GM04504 (cell line): ENCODE results near the gene MPEG1.

Experiments
- DNase-seq: peaks from one replicate; pipeline ENCODE4 v3.0.0-alpha.2; 2012; ENCODE audit warnings: low read depth

The MPEG1 gene, protein sequence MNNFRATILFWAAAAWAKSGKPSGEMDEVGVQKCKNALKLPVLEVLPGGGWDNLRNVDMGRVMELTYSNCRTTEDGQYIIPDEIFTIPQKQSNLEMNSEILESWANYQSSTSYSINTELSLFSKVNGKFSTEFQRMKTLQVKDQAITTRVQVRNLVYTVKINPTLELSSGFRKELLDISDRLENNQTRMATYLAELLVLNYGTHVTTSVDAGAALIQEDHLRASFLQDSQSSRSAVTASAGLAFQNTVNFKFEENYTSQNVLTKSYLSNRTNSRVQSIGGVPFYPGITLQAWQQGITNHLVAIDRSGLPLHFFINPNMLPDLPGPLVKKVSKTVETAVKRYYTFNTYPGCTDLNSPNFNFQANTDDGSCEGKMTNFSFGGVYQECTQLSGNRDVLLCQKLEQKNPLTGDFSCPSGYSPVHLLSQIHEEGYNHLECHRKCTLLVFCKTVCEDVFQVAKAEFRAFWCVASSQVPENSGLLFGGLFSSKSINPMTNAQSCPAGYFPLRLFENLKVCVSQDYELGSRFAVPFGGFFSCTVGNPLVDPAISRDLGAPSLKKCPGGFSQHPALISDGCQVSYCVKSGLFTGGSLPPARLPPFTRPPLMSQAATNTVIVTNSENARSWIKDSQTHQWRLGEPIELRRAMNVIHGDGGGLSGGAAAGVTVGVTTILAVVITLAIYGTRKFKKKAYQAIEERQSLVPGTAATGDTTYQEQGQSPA

DNA sequence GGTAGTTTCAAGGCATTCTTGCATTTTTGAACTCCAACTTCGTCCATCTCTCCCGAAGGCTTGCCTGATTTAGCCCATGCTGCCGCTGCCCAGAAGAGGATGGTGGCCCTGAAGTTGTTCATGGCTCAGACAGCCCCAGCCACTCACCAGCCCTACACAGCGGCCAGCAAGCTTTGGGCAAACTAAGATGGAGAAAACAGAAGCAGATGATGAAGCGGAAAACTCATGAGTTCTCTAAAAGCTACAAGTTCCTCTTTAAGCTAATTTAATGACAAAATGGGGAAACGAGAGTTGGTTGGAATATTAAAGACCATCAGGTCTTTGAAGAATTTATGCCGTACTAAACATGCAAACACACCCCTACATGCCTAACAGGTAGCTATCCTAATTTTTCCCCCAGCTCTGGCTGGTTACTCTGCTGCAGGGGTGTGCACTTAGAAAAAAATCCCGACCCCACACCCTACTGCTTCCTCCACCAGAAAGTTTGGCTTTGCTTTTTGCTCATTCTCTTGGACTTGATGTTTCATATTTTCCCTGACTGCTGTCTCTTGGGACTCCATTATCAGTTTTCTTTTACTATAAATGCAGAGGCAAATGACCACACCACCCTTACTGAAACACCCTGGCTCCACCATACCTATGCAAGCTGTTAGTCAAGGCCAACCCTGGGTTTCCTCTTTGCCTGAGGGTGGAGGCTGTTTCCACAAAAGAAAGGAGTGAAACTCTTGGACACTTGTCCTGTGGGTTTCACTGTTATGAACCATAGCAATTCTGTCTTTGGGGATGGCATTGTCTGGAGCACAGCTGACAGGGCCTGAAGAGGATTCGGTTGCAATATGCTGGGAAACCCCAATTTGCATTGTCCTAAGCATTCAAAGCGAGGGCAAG is at the start of gene MPEG1:
MPEG1 (minus strand) TSS at position 184 of the 888 bp plus-strand sequence; CDS start at position 122, 62 bp downstream.
- DNase-seq: no peak

DNA sequence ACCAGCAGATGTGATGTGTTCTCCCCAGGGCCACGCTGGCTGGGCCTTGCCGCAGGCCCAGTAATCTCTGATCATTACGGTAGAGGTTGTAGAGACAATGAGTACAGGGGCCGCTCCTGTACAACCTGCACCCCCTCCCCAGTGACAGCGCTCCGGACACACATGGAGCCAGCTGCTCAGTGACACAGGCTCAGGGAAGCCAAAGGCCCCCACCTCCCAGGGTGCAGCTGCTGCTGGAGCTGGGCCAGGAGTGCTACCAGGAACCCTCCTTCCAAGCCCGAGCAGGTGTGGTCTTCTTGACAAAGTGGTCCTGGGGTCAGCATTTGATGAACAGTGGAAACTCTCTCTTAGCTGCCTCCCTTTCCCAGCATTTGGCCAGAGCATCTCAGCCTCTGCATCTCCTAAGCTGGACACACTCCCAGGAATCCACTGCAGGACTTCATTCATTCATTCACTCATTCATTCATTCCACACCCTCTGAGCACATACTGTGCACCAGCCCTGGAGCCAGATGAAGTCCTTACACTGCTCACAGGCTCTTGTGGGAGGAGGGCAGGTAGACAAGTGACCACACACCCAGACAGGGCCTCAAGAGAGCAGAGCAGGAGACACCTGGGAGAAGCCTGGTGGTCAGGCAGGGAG is 49.6 kb upstream of the MPEG1 start:
- no peak for DNase-seq

DNA sequence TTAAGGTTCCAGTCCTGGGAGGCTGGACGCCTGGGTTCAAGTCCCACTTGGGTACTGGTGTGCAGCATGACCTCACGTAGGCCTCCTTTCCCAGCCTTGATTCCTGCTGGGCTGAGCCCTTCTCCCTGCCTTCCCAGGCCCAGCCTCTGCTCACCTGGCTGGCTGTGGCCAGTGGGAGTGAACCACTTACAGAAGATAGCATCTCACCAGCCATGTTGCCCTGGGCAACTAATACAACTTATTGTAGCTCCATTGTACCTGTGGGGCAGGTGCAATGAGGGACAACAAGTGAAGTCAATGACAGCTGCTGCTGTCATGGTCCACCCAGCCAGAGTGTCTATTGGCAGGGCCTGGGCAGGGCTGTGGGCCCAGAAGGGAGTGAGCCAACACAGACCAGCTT is 48.4 kb upstream of the MPEG1 start:
- no peak for DNase-seq

DNA sequence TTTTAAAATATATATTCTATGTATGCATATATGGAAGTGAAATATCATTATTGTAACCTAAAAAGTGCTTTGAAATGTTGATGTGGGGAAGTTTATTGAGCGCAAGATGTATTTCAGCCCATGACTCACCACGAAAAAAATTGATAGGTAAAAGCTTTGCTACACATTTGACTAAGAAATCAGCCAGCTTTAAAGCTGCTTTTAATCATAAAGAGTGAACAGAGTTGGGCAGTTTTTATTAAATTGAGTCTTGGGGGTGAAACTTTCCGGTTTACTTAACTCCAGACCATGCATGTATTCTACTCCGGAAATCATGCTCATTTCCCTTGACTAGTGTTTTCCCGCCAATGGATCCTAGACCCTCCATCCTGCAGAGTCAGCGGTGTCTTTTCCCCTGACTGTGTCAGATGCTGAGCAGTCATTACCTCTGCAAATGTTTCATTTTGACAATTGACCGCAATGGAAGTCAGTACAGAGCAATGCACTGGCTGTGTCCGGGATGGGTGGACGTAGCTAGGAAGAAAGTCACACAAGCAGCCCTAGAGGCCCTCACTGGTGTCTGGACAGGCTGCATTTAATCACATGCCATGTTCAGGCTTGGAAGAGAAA is 47.2 kb upstream of the MPEG1 start:
- no peak for DNase-seq

DNA sequence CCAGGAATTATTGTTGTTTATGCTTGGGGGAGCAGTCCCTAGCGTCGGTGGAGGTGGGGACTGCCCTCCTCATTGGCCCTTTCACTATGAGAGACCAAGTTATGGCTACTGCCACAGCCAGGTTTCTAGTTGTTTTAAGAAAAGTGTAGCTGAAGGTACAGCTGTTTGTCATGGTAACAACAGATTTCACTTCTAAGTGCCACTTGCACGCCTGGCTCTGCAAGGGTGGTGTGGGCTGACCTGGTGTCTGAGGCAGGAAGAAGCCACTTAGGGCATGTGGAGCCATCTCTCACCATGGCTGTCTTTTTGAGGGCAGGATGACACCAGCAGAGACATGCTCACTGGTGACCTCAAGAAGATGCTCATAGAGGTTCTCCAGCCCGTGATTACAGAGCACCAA is 46.3 kb upstream of the MPEG1 start:
- no peak for DNase-seq

DNA sequence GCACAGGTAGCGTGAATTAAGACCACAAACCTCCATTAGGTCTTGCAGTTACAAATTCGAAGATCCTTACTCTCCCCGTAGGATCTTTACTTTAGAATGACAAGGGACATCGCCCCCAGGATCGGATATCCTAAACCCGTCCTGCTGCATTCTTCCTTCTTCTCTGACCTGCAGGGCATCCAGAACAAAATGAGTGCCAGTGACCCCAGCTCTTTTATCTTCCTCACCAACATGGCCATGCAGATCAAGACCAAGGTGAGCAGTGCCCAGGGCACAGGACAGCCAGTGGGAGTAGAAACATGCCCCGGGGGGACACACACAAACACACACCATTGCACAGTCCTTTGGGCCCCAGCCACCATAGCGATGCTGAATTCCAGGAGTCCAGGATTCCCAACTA is 42.6 kb upstream of the MPEG1 start:
- no peak for DNase-seq

DNA sequence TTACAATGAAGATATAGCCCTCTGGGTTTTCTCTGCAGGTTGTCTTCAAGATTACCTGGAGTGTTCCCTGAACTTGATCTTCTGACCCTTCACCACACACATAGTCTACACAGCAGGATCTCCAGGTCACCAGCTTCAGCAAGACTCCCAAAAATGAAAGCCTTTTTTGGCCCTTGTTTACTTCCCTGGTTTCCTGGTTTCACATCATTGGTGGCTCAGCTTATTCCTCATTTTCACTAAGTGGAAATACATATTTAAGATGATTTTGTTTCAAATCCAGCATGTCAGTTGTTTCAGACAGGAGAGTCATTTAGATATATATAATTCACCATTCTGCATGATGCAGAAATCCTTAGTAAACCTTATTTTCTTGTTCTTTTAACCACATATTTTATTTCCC is 41.6 kb upstream of the MPEG1 start:
- DNase-seq: no peak

DNA sequence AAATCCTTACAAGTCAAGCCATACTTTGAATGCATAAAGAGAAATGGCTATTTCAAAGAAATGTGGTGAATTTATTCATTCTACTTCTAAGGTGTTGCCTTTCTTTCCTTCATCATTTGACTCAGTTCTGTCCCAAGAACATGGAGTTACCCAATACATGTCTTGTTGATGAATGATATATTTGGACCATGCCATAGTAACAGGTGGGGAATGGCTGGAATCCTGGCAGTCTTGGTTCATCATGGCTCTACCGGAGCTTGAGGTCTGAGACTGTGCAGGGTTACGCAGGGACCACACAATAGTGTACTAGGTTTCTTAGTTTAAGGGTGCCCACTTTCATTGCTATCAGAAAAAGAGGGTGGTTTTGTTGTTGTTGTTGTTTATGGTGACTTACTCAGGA is 40.3 kb upstream of the MPEG1 start:
- no peak for DNase-seq

DNA sequence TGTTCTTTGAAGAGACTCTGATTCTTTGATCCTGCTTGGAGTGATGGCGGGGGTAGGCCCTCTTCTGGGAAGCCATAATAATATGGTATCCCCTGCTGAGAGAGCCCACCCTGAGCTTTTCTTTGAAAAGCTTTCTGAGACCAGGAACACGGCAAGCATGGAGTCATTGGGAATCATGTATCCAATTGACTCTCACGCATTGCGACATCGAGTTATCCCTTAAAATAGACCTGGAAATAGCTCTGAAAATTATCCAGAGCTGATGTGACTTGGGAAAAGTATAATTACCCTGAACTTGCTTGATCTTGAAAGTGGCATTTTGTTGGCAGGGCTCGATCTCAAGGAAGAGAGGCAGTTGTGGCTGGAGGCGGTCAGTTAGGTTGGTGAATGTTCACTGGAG is 36.8 kb upstream of the MPEG1 start:
- no peak for DNase-seq

DNA sequence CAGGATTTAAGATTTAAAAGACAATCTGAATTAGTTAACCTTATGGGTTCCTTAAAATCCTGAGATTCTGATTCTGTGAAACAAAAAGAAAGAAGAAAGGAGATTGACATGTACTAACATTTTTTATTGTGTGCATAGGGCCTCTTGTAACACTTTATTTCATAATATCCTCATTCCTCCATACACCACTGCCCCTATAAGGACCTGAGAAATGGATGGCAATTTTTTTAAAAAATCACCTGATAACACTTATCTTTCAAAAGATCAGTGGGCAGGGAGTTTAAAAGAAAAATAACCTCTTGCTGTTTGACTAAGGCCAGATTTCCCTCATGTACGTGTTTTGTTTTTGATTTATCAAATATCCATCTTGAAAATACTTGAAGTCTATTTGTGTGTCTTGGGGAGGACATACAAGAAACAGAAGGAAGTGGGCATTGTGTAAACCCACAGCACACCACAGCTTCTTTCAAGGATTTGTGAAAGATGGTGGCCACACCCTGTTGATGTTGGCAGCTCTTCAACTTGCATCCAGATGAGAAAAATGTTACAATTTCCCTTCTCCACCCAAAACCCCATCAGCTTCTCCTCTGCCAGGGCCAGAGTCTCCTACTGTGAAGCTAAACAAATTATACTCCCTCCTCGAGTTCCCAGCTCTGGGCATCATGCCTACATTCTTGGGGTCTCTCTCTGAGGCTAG is 35.0 kb upstream of the MPEG1 start:
- DNase-seq: peak; percentile 6

DNA sequence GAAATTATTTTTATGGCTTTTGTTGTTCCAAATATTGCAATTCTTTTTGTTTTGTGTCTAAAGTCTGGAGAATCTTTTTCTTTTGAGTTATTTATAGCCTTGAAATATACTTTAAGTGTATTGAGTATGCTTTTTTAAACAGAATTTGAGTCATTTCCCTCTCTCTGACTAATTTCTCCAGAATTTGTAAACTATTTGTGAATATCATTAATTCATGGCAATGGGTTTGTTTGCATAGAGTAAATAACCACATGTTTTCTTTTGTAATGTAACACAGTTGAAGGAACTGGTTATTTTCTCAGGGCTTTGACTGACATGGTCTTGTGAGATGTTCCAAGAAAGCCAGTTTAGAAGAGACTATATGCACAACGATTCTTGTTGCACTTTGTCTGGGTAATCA is 30.9 kb upstream of the MPEG1 start:
- no peak for DNase-seq

DNA sequence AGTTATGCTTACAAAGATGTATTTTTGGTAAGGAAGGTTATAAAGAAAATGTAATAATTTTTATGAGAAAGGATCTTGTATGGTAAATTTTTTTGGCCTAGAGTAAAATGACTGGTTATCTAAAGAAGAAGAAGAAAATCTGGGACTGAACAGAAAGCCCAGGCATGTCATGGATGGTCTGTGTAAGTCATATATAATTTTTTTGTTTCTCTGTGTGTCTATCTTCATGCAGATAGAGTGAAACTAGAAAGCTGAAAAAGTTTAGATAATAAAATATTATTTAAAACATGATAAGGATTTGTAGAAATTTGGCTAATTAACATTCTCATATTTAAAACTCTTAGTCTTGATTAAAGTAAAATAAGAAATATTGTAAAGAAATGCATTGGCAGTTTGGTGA is 27.6 kb upstream of the MPEG1 start:
- no peak for DNase-seq

DNA sequence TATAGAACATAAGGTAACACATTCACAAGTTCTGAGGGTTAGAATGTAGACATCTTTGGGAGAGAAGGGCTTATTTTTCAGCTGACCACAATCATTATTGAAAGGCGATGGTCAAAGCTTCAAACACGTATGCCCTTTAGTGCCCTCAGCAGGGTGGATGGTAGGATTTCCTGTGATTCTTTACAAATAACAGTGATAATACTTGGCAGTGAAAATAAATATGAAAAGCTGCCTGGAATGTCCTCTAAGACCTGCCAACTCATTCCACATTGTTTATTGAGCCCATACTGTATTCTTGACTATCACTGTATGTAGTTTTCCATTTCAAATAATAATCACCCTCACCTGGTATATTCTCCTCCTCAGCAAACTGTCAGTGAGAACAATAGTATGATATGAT is 13.7 kb upstream of the MPEG1 start:
- DNase-seq: no peak

DNA sequence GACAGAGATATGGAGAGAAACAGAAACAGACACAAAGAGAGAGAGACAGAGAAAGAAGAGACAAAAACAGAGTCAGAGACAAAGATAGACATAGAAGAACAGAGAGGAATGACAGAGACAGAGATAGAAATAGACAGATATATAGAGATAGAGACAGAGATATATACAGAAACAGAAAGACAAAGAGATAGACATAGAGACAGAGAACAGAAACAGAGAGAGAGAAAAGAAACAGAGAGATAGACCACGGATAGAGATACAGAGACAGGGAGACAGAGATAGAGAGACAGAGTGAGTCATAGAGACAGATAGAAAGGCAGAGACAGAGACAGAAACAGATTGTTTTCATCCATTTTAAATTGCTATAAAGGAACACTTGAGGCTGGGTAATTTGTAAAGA is 12.3 kb upstream of the MPEG1 start:
- no peak for DNase-seq

DNA sequence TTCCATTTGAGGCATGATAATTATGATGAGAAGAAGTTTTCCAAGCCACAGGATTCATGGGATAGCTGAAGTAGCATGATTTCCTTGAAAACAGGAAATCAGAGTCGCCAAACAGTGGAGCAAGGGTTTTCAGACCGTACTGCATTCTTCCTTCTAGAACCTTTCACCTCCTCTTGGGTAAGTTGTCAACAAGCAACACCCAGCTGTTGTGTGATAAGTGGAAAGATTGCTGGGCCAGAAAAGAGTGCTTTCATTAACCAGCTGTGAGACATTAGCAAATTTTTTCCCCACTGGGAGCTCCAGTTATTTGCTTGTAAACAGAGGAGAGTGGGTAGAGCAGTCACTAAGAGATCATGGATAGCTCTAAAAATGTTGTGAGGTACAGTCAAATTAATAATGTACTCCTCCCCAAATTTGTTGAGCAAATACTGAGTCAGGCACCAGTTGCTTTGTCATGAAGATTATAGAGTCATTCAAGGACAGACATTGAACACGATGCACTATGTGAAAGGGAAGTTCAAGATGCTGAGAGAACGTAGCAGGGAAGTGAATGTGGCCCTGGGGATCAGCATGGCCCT is 11.7 kb upstream of the MPEG1 start:
- DNase-seq: no peak

DNA sequence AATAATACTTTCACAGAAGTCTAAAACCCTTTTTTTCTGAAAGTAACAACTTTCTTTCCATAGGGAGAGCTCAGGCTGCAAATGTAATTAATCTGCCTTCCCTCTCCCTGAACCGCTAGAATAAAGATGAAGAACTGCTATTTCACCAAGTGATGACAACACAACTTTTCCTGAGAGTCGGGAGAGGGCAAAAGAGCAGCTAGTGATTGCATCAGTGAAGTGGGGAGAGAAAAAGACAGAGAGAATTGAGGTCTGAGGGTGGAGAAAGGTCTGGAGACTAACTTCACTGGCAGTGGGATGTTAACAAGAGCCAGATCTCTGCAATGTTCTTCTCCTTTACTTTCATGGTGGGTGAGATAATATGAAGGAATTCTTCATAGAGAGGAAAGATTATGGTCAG is 10.9 kb upstream of the MPEG1 start:
- DNase-seq: no peak

DNA sequence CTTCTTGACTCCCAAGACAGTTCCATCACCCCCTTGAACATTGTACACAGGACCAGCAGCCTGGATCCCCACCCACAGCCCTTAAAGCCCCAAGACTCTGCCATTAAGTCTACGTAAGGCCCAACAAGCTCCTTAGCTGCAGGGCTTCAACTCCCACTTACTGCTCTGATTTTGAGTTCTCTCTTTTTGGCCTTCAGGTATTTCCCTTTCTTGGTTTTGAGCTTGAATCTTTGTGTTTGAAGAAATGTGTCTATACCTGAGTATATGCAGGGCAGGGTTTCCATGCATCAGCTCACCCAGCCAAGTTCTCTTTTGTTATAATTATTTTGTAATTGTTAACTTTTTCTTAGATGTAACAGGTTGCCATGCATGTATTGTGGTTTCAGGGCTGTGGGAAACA is 10.4 kb upstream of the MPEG1 start:
- no peak for DNase-seq

DNA sequence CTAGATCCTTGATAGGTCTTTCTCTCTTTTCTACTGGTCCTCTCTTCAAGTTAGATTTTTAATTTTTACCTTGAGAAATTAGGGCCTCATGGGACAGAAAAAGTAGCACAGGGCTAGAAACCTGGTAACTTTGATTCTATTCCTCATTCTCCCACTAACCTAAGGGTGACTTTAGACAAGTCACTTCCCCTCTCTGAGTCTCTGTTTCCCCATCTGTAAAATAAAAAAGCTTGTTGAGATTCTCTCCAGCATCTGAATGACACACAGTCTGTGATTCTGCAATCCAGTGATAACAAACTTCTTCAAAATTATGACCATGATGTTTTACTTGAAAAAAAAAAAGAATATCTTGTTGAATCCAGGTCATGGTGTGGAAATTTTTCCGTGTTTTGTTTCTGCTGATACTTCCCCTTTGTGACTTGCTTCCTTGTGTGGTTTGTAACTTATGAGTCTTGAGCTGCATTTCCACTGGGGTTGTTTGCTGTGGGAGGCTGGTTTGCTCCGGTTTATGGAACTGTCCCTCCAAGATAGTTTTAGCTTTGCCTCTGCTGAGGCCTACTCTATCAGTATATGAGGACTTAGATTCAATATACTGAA is 9.8 kb upstream of the MPEG1 start:
- no peak for DNase-seq

DNA sequence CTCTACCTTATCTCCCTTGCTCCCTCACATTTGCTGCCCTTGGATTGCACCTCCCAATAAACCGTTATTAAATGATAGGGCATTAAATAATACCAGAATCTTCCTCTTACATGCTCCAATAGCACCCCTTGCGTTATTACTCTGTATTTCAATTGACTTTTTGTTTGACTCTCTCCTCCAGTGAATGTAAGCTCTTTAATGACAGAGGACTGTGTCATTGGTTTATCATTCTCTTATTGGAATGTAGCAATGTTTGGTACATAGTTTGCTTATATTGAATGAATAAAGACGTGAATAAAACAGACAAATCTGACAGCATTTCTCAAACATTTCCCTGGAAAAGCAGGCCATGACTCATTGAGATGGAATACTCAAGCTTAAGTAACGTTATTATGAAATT is 8.7 kb upstream of the MPEG1 start:
- DNase-seq: no peak

DNA sequence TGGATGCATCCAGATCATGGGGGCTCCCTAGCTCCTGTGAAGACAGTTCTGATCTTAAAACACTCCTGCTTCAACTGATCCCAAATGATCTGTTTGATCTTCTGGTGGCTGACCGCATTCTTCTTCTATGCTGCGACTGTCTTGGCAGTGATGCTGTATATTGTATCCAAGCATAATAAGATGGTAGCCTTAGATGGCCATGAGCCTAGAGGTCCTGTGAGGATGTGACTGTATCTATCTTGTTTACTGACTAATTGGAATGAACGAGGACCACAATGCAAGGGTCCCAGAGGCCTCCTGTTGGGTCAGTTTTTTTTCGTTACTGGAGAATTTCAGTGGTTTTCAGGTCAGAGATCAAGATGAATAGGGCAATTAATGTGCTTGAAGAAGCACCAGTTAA is 7.1 kb upstream of the MPEG1 start:
- DNase-seq: no peak
